Measurements from ENCODE around the gene C11orf68.

Gene C11orf68

GRCh38 chr11:65868076-65868667, 50.7 kb downstream of the C11orf68 start:
- no peak overlapping the region for H3K4me3 ChIP-seq (ENCODE audit: low read length)
- DNase-seq (ENCODE audit: low read depth): no peak
- no peak for TF ChIP-seq CTCF (conservative IDR thresholded peaks at IDR 0.05; ENCODE audit: low read depth, low read length)

GRCh38 chr11:65867284-65868071, 51.4 kb downstream of the C11orf68 start:
- no peak overlapping the region for H3K4me3 ChIP-seq (ENCODE audit: low read length)
- TF ChIP-seq CTCF (conservative IDR thresholded peaks at IDR 0.05; ENCODE audit: low read depth, low read length): no peak
- DNase-seq (ENCODE audit: low read depth): no peak
